ENCODE results near the gene SNRPD2. TPM values are rescaled to one million over a fixed set of nuclear protein-coding genes. Genes with fewer than 3 reads are reported as not detected.
A peak's percentile ranks its signal among the peaks of the same experiment; 100 is the strongest.

The SNRPD2 gene
- polyA plus RNA-seq, 3 donors, result 296 to 376 (median 352) TPM

GRCh38 chr19:45667620-45668341, 24.0 kb downstream of the SNRPD2 start, which contains the start of gene GIPR:
TSS of gene GIPR (plus strand) at chr19:45668221. CDS start at chr19:45669521, 1,300 bp downstream.
- no peak for DNase-seq

GRCh38 chr19:45664575-45664974, 27.2 kb downstream of the SNRPD2 start:
- DNase-seq, result no peak

- no peak for DNase-seq
Measured at GRCh38 chr19:45663800-45664199, 28.0 kb downstream of the SNRPD2 start.

GRCh38 chr19:45660636-45661035, 31.1 kb downstream of the SNRPD2 start:
- DNase-seq, result no peak

GRCh38 chr19:45659096-45659729, 32.5 kb downstream of the SNRPD2 start:
- no peak for DNase-seq

GRCh38 chr19:45657520-45658167, 34.1 kb downstream of the SNRPD2 start:
- DNase-seq, result no peak

GRCh38 chr19:45655073-45655472, 36.7 kb downstream of the SNRPD2 start:
- no peak for DNase-seq

- no peak for DNase-seq
Measured at GRCh38 chr19:45653634-45654033, 38.1 kb downstream of the SNRPD2 start.

GRCh38 chr19:45650722-45651121, 41.0 kb downstream of the SNRPD2 start:
- no peak for DNase-seq

GRCh38 chr19:45646345-45646698, 45.4 kb downstream of the SNRPD2 start:
- DNase-seq, result no peak

GRCh38 chr19:45645631-45646344, 46.0 kb downstream of the SNRPD2 start:
- DNase-seq, result peak; percentile 73

- DNase-seq, result no peak
Measured at GRCh38 chr19:45645068-45645630, 46.6 kb downstream of the SNRPD2 start.

GRCh38 chr19:45643927-45644771, 47.6 kb downstream of the SNRPD2 start:
- no peak for DNase-seq

- peak; percentile 72 for DNase-seq
Measured at GRCh38 chr19:45643024-45643926, 48.5 kb downstream of the SNRPD2 start.

GRCh38 chr19:45641274-45642105, 50.3 kb downstream of the SNRPD2 start:
- DNase-seq, result peak; percentile 81

GRCh38 chr19:45640849-45641273, 50.9 kb downstream of the SNRPD2 start:
- DNase-seq, result no peak

GRCh38 chr19:45638930-45639729, 52.6 kb downstream of the SNRPD2 start, which contains the start of gene EML2:
TSS of gene EML2 (minus strand) at chr19:45639397. CDS start at chr19:45639376, 21 bp downstream.
- peak; percentile 42 for DNase-seq
